A673 (cell line): ENCODE measurements around the gene SERTAD1. TPM values are rescaled to one million over a fixed set of nuclear protein-coding genes. Genes with fewer than 3 reads are reported as not detected.

Source experiments
- Bru-seq: library from RNA; stranded (reverse); fragments of 400-500 nt; gene quantifications from one replicate; lab custom pipeline; 2021; lab: Mats Ljungman, UMichigan
- BruChase-seq, 2 experiments: library from RNA; stranded (reverse); fragments of 400-500 nt; gene quantifications; one replicate each; lab custom pipeline; 2021; lab: Mats Ljungman, UMichigan
- BruUV-seq: library from RNA; stranded (reverse); fragments of 400-500 nt; replicated peaks from 2 replicates; lab custom pipeline; 2021; lab: Mats Ljungman, UMichigan
- CTCF ChIA-PET: fragments of 300-600 bp; sonication (Branson Sonifier 250); formaldehyde crosslinking; loops from one replicate; lab custom pipeline; 2022; ENCODE audit warnings: antibody characterized with exemption; lab: Charles Lee
- POLR2A ChIA-PET: fragments of 300-600 bp; sonication (Branson Sonifier 250); formaldehyde crosslinking; loops from one replicate; lab custom pipeline; 2022; ENCODE audit warnings: antibody characterized with exemption; ENCODE audit not compliant: low non-redundant PET; lab: Charles Lee
- DNase-seq: peaks from one replicate; pipeline ENCODE4 v3.0.0-alpha.2; 2015; ENCODE audit warnings: low spot score
- H3K27ac ChIP-seq: fragments of 200-600 bp; sonication (generic); 2 replicates; pipeline ENCODE4 v1.5.1; 2016; ENCODE audit warnings: mixed run types, low read depth, mild to moderate bottlenecking, mixed read lengths, antibody characterized with exemption, low read length; ENCODE audit not compliant: poor library complexity, severe bottlenecking
- H3K27me3 ChIP-seq: fragments of 200-600 bp; sonication (generic); replicated peaks from 2 replicates; pipeline ENCODE4 v1.6.1; 2017; ENCODE audit warnings: mixed run types, low read depth, mild to moderate bottlenecking, mixed read lengths, antibody characterized with exemption, low read length; ENCODE audit not compliant: insufficient read depth, poor library complexity
- H3K36me3 ChIP-seq: fragments of 200-600 bp; sonication (generic); 2 replicates; pipeline ENCODE4 v1.6.1; 2016; ENCODE audit warnings: mixed run types, mild to moderate bottlenecking, mixed read lengths, antibody characterized with exemption, low read length; ENCODE audit not compliant: insufficient read depth, poor library complexity, severe bottlenecking
- H3K4me1 ChIP-seq: fragments of 200-600 bp; sonication (generic); 2 replicates; pipeline ENCODE4 v1.6.1; 2017; ENCODE audit warnings: mixed run types, mild to moderate bottlenecking, mixed read lengths, antibody characterized with exemption, low read length; ENCODE audit not compliant: insufficient read depth, poor library complexity, severe bottlenecking
- H3K4me3 ChIP-seq: fragments of 200-600 bp; sonication (generic); 2 replicates; pipeline ENCODE4 v1.5.1; 2016; ENCODE audit warnings: low read depth, mixed run types, mild to moderate bottlenecking, mixed read lengths, low read length; ENCODE audit not compliant: poor library complexity, severe bottlenecking
- H3K9me3 ChIP-seq: fragments of 200-600 bp; sonication (generic); 2 replicates; pipeline ENCODE4 v1.6.1; 2016; ENCODE audit warnings: mixed run types, low read depth, mild to moderate bottlenecking, mixed read lengths, antibody characterized with exemption, low read length; ENCODE audit not compliant: poor library complexity, severe bottlenecking
- CTCF ChIP-seq: fragments of 300-800, 200-600 bp; sonication (generic); conservative IDR thresholded peaks from 2 replicates; pipeline ENCODE4 v1.5.1; 2017; ENCODE audit warnings: low read depth, mild to moderate bottlenecking, antibody characterized with exemption, low read length, moderate library complexity, mixed read lengths
- EZH2 ChIP-seq: fragments of 200-600 bp; sonication (generic); IDR thresholded peaks from 2 replicates; pipeline ENCODE4 v1.6.1; 2017; ENCODE audit warnings: borderline replicate concordance, low read depth, mild to moderate bottlenecking, mixed read lengths, antibody characterized with exemption, low read length; ENCODE audit not compliant: poor library complexity, severe bottlenecking
- intact Hi-C: fragments of 100-400 bp; cut with micrococcal nuclease; formaldehyde crosslinking; loops from one replicate; pipeline ENCODE4 v1.10.0; 2022; ENCODE audit not compliant: unreplicated experiment
- long read RNA-seq: library from polyadenylated mRNA; stranded (forward); transcript quantifications from one replicate; pipeline ENCODE4 v2.0.0, GENCODE V29; 2022
- total RNA-seq: library from RNA; stranded (reverse); gene quantifications from 2 replicates; pipeline ENCODE4 v1.2.3, GENCODE V29; 2021

The SERTAD1 gene
- 9.6 and 16.5 TPM in 2 replicates for total RNA-seq
- Bru-seq, nascent RNA = percentile 63 among the genes with signal in this experiment
- percentile 60 among the genes with signal in this experiment for BruChase-seq, experiment 1, labeled RNA remaining after a 2-hour chase
- BruChase-seq, experiment 2, labeled RNA remaining after a 6-hour chase = percentile 47 among the genes with signal in this experiment
- long read RNA-seq, transcript SERTAD1-201 (2 exons, 2,114 nt) = major isoform, 27 of 29 reads
- long read RNA-seq, partial matches to known transcripts = 0 of 29 reads
- long read RNA-seq, other reads (novel, unspliced or antisense) = 2 of 29 reads

- no peaks in the 10 kb centered on the region for H3K27me3 ChIP-seq
- BruUV-seq = TSS peak; percentile 59
These were observed at the start of gene SERTAD1 for GRCh38 chr19:40425450-40426287. Gene SERTAD1, minus strand, starts transcription at chr19:40425992. Its CDS starts 2,446 bp downstream, at chr19:40423546.

GRCh38 chr19:40474737-40475136, 48.9 kb upstream of the SERTAD1 start:
- H3K4me1 ChIP-seq = no peaks in the 10 kb centered on the region
- H3K9me3 ChIP-seq = no peaks in the 10 kb centered on the region
- POLR2A ChIA-PET = no interaction called here
- no TSS peak for BruUV-seq
- no peak for DNase-seq
- no peaks in the 10 kb centered on the region for H3K27me3 ChIP-seq
- H3K27ac ChIP-seq = no peak overlapping the region
- H3K36me3 ChIP-seq = no peaks in the 10 kb centered on the region
- no peak overlapping the region for H3K4me3 ChIP-seq
- intact Hi-C loops = no loop called here
- no peak for TF ChIP-seq CTCF
- CTCF ChIA-PET = interaction anchor here (0.6 kb wide), 1 partner anchor 74 kb away, joined by 3 read pairs; no protein-coding TSS in a partner anchor

More at GRCh38 chr19:40425450-40426287, at the start of gene SERTAD1:
- POLR2A ChIA-PET = interaction anchor here (0.6 to 1.4 kb wide), 3 partner anchors 17 to 1899 kb away, joined by 3 to 5 read pairs (median 5); no protein-coding TSS in a partner anchor
- Histone ChIP-seq H3K4me1 (peaks cover 6% of the 10 kb centered on the region), H3K27ac (peak within 1 kb of the TSS; percentile 91), H3K4me3 (peak within 1 kb of the TSS; percentile 68), H3K9me3 (no peaks in the 10 kb centered on the region), H3K36me3 (peaks cover 10% of the 10 kb centered on the region)
- CTCF ChIA-PET = no interaction called here
- intact Hi-C loops = loop anchor here (5.0 kb wide), 2 partner anchors 97 to 123 kb away; no protein-coding TSS in a partner anchor
- TF ChIP-seq EZH2 (no peak), CTCF (peak; percentile 82)
- peak; percentile 100 for DNase-seq

- Histone ChIP-seq H3K4me3 (no peak overlapping the region), H3K27ac (no peak overlapping the region), H3K9me3 (no peaks in the 10 kb centered on the region), H3K27me3 (no peaks in the 10 kb centered on the region), H3K36me3 (no peaks in the 10 kb centered on the region), H3K4me1 (no peaks in the 10 kb centered on the region)
- DNase-seq = no peak
- intact Hi-C loops = no loop called here
- TF ChIP-seq CTCF = no peak
- no peak for TF ChIP-seq EZH2
- ChIA-PET CTCF (no interaction called here), POLR2A (no interaction called here)
- no TSS peak for BruUV-seq
These were observed 46.7 kb upstream of the SERTAD1 start for GRCh38 chr19:40472516-40472915.
